C4-2B (cell line): Measurements from ENCODE around the gene SFT2D2.

Source experiments
- CTCF ChIP-seq: fragments of 450-650 bp; conservative IDR thresholded peaks from 2 replicates; pipeline ENCODE4 v1.5.1; 2017; ENCODE audit warnings: mild to moderate bottlenecking
- ZFX ChIP-seq: fragments of 450-650 bp; IDR thresholded peaks from 2 replicates; pipeline ENCODE4 v1.6.1; 2017

DNA sequence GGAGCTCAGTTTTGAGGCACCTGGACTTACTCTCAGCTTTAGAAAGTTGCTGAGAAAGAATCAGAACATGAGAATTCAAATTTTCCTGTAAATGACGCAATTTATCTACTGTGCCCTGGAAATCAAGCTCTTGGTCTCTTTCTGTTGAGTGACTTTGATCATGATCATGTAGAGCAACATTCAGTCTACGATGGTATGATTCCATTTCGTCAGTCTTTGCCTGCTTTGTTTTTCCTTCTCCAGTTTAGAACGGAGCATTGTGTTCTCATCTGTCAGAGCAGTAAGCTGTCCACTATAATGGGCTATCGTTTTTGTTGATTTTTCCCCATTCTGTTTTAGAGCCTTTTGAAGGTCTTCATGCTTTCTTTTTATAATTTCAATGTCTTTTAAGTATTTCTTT lies 20.7 kb downstream of the SFT2D2 start:
- no peak for TF ChIP-seq CTCF
- no peak for TF ChIP-seq ZFX
